ENCODE data around the gene SLC26A4.

SLC26A4 gene

GRCh38 chr7:107659666-107660065 lies 962 bp upstream of the SLC26A4 start:
- DNase-seq (ENCODE audit: low read depth in 2 of 2), result peak; percentile 31 to 49

- DNase-seq (ENCODE audit: low read depth in 2 of 2), result peak in 1 of 2 donors; percentile 48
These were observed 645 bp downstream of the SLC26A4 start for GRCh38 chr7:107661081-107661864.

- no peak for DNase-seq (ENCODE audit: low read depth in 2 of 2)
These were observed 1.3 kb downstream of the SLC26A4 start for GRCh38 chr7:107661865-107662379.

GRCh38 chr7:107663196-107663595 lies 2.6 kb downstream of the SLC26A4 start:
- no peak for DNase-seq (ENCODE audit: low read depth in 2 of 2)

- no peak for DNase-seq (ENCODE audit: low read depth in 2 of 2)
These were observed 6.2 kb downstream of the SLC26A4 start for GRCh38 chr7:107666790-107667189.

- no peak for DNase-seq (ENCODE audit: low read depth in 2 of 2)
These were observed 6.7 kb downstream of the SLC26A4 start for GRCh38 chr7:107667341-107667740.

- no peak for DNase-seq (ENCODE audit: low read depth in 2 of 2)
These were observed 7.7 kb downstream of the SLC26A4 start for GRCh38 chr7:107668296-107668695.

GRCh38 chr7:107672183-107672582 lies 11.6 kb downstream of the SLC26A4 start:
- DNase-seq (ENCODE audit: low read depth in 2 of 2), result no peak

- no peak for DNase-seq (ENCODE audit: low read depth in 2 of 2)
These were observed 15.6 kb downstream of the SLC26A4 start for GRCh38 chr7:107676249-107676648.

- no peak for DNase-seq (ENCODE audit: low read depth in 2 of 2)
These were observed 17.6 kb downstream of the SLC26A4 start for GRCh38 chr7:107678110-107678753.

- no peak for DNase-seq (ENCODE audit: low read depth in 2 of 2)
These were observed 19.9 kb downstream of the SLC26A4 start for GRCh38 chr7:107680478-107680877.

- no peak for DNase-seq (ENCODE audit: low read depth in 2 of 2)
These were observed 22.3 kb downstream of the SLC26A4 start for GRCh38 chr7:107682886-107683285.

GRCh38 chr7:107684287-107684686 lies 23.7 kb downstream of the SLC26A4 start:
- no peak for DNase-seq (ENCODE audit: low read depth in 2 of 2)

GRCh38 chr7:107684947-107685463 lies 24.4 kb downstream of the SLC26A4 start:
- no peak for DNase-seq (ENCODE audit: low read depth in 2 of 2)

GRCh38 chr7:107686816-107687387 lies 26.3 kb downstream of the SLC26A4 start:
- no peak for DNase-seq (ENCODE audit: low read depth in 2 of 2)

- DNase-seq (ENCODE audit: low read depth in 2 of 2), result no peak
These were observed 27.0 kb downstream of the SLC26A4 start for GRCh38 chr7:107687656-107688055.

- no peak for DNase-seq (ENCODE audit: low read depth in 2 of 2)
These were observed 28.9 kb downstream of the SLC26A4 start for GRCh38 chr7:107689553-107689952.

GRCh38 chr7:107690084-107690483 lies 29.5 kb downstream of the SLC26A4 start:
- no peak for DNase-seq (ENCODE audit: low read depth in 2 of 2)

- DNase-seq (ENCODE audit: low read depth in 2 of 2), result no peak
These were observed 30.0 kb downstream of the SLC26A4 start for GRCh38 chr7:107690611-107691010.

GRCh38 chr7:107691716-107692115 lies 31.1 kb downstream of the SLC26A4 start:
- no peak for DNase-seq (ENCODE audit: low read depth in 2 of 2)

- no peak for DNase-seq (ENCODE audit: low read depth in 2 of 2)
These were observed 31.9 kb downstream of the SLC26A4 start for GRCh38 chr7:107692501-107692900.

- no peak for DNase-seq (ENCODE audit: low read depth in 2 of 2)
These were observed 32.8 kb downstream of the SLC26A4 start for GRCh38 chr7:107693396-107693795.

GRCh38 chr7:107694386-107694785 lies 33.8 kb downstream of the SLC26A4 start:
- DNase-seq (ENCODE audit: low read depth in 2 of 2), result no peak

All from stimulated activated CD4-positive, alpha-beta T cell treated with anti-CD3 and anti-CD28 coated beads, Interleukin-4, amount 100 ng/mL, for 48 hours (primary cell).